Measurements from ENCODE around the gene USP36.

USP36 gene

GRCh38 chr17:78828470-78829185 lies 12.0 kb downstream of the USP36 start:
- H3K4me1 ChIP-seq, result no peaks in the 10 kb centered on the region
- no peak for DNase-seq
- H3K4me3 ChIP-seq, result no peak overlapping the region
- H3K36me3 ChIP-seq, result peaks cover 63 to 100% (median 92%) of the 10 kb centered on the region in 3 donors
- no peak overlapping the region for H3K27ac ChIP-seq
- intact Hi-C loops (cut with DNase I; ENCODE audit: low total_unique reads), result no loop called here
- TF ChIP-seq, protein P1, sequence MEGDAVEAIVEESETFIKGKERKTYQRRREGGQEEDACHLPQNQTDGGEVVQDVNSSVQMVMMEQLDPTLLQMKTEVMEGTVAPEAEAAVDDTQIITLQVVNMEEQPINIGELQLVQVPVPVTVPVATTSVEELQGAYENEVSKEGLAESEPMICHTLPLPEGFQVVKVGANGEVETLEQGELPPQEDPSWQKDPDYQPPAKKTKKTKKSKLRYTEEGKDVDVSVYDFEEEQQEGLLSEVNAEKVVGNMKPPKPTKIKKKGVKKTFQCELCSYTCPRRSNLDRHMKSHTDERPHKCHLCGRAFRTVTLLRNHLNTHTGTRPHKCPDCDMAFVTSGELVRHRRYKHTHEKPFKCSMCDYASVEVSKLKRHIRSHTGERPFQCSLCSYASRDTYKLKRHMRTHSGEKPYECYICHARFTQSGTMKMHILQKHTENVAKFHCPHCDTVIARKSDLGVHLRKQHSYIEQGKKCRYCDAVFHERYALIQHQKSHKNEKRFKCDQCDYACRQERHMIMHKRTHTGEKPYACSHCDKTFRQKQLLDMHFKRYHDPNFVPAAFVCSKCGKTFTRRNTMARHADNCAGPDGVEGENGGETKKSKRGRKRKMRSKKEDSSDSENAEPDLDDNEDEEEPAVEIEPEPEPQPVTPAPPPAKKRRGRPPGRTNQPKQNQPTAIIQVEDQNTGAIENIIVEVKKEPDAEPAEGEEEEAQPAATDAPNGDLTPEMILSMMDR (IDR thresholded peaks at IDR 0.05), result no peak
- H3K27me3 ChIP-seq, result no peaks in the 10 kb centered on the region
- no peaks in the 10 kb centered on the region for H3K9me3 ChIP-seq

DNA sequence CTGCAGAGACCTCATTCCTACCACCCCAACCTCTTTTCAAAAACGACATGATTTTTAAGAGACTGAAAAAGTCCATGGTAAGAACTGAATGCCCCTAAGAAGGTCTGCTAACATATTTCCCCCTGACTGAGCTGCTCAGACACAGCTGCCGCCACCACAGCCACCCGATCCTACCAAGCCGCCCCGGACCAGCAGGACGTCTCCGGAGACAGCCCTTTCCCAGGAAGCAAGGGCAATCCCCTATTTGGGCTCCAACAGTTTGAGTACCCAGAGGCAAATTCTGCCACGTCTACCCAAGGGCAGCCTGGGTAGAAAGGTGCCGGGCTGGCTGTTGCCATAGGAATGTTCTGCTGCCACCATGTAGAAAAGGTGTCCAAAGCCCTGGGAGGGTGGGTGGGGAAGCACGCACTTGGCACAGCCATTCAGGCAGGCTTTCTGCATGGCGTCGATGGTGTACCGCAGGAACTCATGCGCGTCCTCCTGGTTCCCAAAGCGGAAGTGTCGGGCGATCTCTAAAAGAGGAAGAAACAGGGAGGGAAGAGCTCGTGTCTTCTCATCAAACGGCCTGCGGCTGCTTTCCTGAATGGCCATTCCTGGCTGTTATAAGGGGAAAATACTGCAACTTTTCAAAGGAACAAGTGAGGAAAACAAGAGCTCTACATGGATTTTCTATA lies 13.6 kb downstream of the USP36 start:
- intact Hi-C loops (cut with DNase I; ENCODE audit: low total_unique reads), result no loop called here
- Histone ChIP-seq H3K4me1 (no peaks in the 10 kb centered on the region), H3K27ac (no peak overlapping the region), H3K9me3 (no peaks in the 10 kb centered on the region), H3K27me3 (no peaks in the 10 kb centered on the region), H3K36me3 (peaks cover 59 to 100% (median 92%) of the 10 kb centered on the region in 3 donors), H3K4me3 (no peak overlapping the region)
- TF ChIP-seq, protein P1 (IDR thresholded peaks at IDR 0.05), result no peak
- DNase-seq, result peak in 1 of 2 donors; percentile 49

DNA sequence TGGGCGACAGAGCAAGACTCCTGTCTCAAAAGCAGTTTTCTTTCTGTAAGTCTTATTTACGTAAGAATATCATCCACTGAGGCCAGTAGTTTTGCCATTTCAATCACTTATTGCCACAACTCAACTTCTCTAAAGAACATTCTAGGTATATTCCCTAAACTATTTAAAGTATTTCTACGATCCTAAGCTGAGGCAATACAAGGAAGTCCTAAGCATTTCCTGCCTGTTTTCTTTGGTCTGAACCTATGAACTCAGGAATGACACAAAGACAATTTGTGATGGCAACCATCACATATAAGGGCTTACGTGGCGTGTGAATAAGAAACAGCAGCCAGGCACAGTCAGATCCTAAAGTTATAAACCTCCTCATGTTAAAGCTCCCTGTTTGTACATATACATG lies 14.2 kb downstream of the USP36 start:
- H3K36me3 ChIP-seq, result peaks cover 59 to 100% (median 94%) of the 10 kb centered on the region in 3 donors
- TF ChIP-seq, protein P1 (IDR thresholded peaks at IDR 0.05), result no peak
- no peak for DNase-seq
- no peaks in the 10 kb centered on the region for H3K27me3 ChIP-seq
- intact Hi-C loops (cut with DNase I; ENCODE audit: low total_unique reads), result no loop called here
- no peak overlapping the region for H3K4me3 ChIP-seq
- H3K4me1 ChIP-seq, result no peaks in the 10 kb centered on the region
- no peak overlapping the region for H3K27ac ChIP-seq
- H3K9me3 ChIP-seq, result no peaks in the 10 kb centered on the region

- Histone ChIP-seq H3K36me3 (peaks cover 61 to 100% (median 93%) of the 10 kb centered on the region in 3 donors), H3K4me3 (no peak overlapping the region), H3K9me3 (no peaks in the 10 kb centered on the region), H3K4me1 (no peaks in the 10 kb centered on the region), H3K27me3 (no peaks in the 10 kb centered on the region), H3K27ac (no peak overlapping the region)
- intact Hi-C loops (cut with DNase I; ENCODE audit: low total_unique reads), result no loop called here
- TF ChIP-seq, protein P1 (IDR thresholded peaks at IDR 0.05), result no peak
- no peak for DNase-seq
Observed at GRCh38 chr17:78825696-78826095, 14.9 kb downstream of the USP36 start.

- Histone ChIP-seq H3K27ac (no peak overlapping the region), H3K4me1 (peaks cover 0 to 3% (median 1%) of the 10 kb centered on the region in 4 donors), H3K27me3 (no peaks in the 10 kb centered on the region), H3K36me3 (peaks cover 69 to 100% (median 93%) of the 10 kb centered on the region in 3 donors), H3K9me3 (no peaks in the 10 kb centered on the region), H3K4me3 (no peak overlapping the region)
- intact Hi-C loops (cut with DNase I; ENCODE audit: low total_unique reads), result no loop called here
- DNase-seq, result no peak
- TF ChIP-seq, protein P1 (IDR thresholded peaks at IDR 0.05), result no peak
Observed at GRCh38 chr17:78824240-78824639, 16.4 kb downstream of the USP36 start.

Data from tibial artery (tissue), 4 donors.